Measurements from ENCODE around the gene SCD5. TPM values are rescaled to one million over a fixed set of nuclear protein-coding genes. Genes with fewer than 3 reads are reported as not detected.
A peak's percentile ranks its signal among the peaks of the same experiment; 100 is the strongest.

The SCD5 gene
- total and polyA plus RNA-seq, 2 of the 13 experiments (the other 11 are each of a cell fraction or from before 2014, with no cell fraction given) = not detected

GRCh38 chr4:82753238-82753637, 45.4 kb downstream of the SCD5 start:
- Histone ChIP-seq H3K27ac (ENCODE audit: extremely low read length, insufficient read depth, low read length) (no peak overlapping the region), H3K36me3 (replicated peaks in 1 of 2; ENCODE audit: control insufficient read depth in 1 of 2, insufficient read depth in 2 of 2, low read length in 2 of 2) (no peaks in the 10 kb centered on the region), H3K4me3 (replicated peaks in 1 of 3; ENCODE audit: insufficient read depth in 1 of 3, low read depth in 2 of 3, low read length in 3 of 3) (no peak overlapping the region), H3K4me1 (ENCODE audit: insufficient read depth, low read length) (peaks cover 38% of the 10 kb centered on the region), H3K27me3 (ENCODE audit: control insufficient read depth in 1 of 2, insufficient read depth in 2 of 2, low read length in 2 of 2) (peaks cover 0 to 4% of the 10 kb centered on the region in 2 experiments; a peak in 1 of 5 replicates), H3K79me2 (ENCODE audit: insufficient read depth, low read length) (no peaks in the 10 kb centered on the region), H3K4me2 (ENCODE audit: low read depth, low read length) (no peak overlapping the region), H2AFZ (ENCODE audit: low read length) (no peak overlapping the region), H3K9ac (ENCODE audit: insufficient read depth, low read depth, low read length) (no peak overlapping the region), H3K9me3 (ENCODE audit: low read length) (no peaks in the 10 kb centered on the region), H4K20me1 (ENCODE audit: insufficient read depth, low read length) (no peaks in the 10 kb centered on the region)
- in situ Hi-C loops (cut with HindIII; ENCODE audit: extremely low pct_ligation_motif_present, low pct_unique_long_range_greater_than_20kb) (no loop called here), intact Hi-C loops (cut with micrococcal nuclease; ENCODE audit: unreplicated experiment) (no loop called here)
- POLR2A ChIA-PET = no interaction called here
- FAIRE-seq (no peak), DNase-seq (ENCODE audit: low spot score) (no peak), ATAC-seq (peak; percentile 76)
- CTCF ChIA-PET (ENCODE audit: low intra/inter-chr PET ratio, low total read pairs) = no interaction called here
- BruUV-seq (replicated peaks) = no TSS peak
- WGBS (ENCODE audit: low lambda C conversion rate) = 4% methylated on average over 4 of the region's 4 CpGs
- TF ChIP-seq CHD2 (IDR thresholded peaks at IDR 0.05; ENCODE audit: low read depth, low read length) = no peak
- TF ChIP-seq NFYB (CRISPR knock-in tag; IDR thresholded peaks at IDR 0.05) = peak; percentile 70
- TF ChIP-seq ZNF101 (CRISPR knock-in tag; IDR thresholded peaks at IDR 0.05; ENCODE audit: borderline replicate concordance, low read depth) = no peak
- no peak for TF ChIP-seq POLR2G (IDR thresholded peaks at IDR 0.05; ENCODE audit: low read depth, low read length)
- peak; percentile 72 for TF ChIP-seq SP2 (CRISPR knock-in tag; IDR thresholded peaks at IDR 0.05)
- no peak for TF ChIP-seq ZNF790 (CRISPR knock-in tag; IDR thresholded peaks at IDR 0.05; ENCODE audit: borderline replicate concordance)
- no peak for TF ChIP-seq HIVEP1 (CRISPR knock-in tag; IDR thresholded peaks at IDR 0.05)
- no peak for TF ChIP-seq SAP130 (CRISPR knock-in tag; IDR thresholded peaks at IDR 0.05; ENCODE audit: low read depth)
- TF ChIP-seq, protein P1, sequence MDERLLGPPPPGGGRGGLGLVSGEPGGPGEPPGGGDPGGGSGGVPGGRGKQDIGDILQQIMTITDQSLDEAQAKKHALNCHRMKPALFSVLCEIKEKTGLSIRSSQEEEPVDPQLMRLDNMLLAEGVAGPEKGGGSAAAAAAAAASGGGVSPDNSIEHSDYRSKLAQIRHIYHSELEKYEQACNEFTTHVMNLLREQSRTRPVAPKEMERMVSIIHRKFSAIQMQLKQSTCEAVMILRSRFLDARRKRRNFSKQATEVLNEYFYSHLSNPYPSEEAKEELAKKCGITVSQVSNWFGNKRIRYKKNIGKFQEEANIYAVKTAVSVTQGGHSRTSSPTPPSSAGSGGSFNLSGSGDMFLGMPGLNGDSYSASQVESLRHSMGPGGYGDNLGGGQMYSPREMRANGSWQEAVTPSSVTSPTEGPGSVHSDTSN (CRISPR knock-in tag; IDR thresholded peaks at IDR 0.05) = peak; percentile 72
- peak; percentile 53 for TF ChIP-seq NFYC (CRISPR knock-in tag; IDR thresholded peaks at IDR 0.05)
- TF ChIP-seq ZNF570 (CRISPR knock-in tag; IDR thresholded peaks at IDR 0.05; ENCODE audit: borderline replicate concordance) = no peak
- TF ChIP-seq, protein P2, sequence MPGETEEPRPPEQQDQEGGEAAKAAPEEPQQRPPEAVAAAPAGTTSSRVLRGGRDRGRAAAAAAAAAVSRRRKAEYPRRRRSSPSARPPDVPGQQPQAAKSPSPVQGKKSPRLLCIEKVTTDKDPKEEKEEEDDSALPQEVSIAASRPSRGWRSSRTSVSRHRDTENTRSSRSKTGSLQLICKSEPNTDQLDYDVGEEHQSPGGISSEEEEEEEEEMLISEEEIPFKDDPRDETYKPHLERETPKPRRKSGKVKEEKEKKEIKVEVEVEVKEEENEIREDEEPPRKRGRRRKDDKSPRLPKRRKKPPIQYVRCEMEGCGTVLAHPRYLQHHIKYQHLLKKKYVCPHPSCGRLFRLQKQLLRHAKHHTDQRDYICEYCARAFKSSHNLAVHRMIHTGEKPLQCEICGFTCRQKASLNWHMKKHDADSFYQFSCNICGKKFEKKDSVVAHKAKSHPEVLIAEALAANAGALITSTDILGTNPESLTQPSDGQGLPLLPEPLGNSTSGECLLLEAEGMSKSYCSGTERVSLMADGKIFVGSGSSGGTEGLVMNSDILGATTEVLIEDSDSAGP (CRISPR knock-in tag; IDR thresholded peaks at IDR 0.05; ENCODE audit: borderline replicate concordance) = peak; percentile 78
- TF ChIP-seq, protein P3, sequence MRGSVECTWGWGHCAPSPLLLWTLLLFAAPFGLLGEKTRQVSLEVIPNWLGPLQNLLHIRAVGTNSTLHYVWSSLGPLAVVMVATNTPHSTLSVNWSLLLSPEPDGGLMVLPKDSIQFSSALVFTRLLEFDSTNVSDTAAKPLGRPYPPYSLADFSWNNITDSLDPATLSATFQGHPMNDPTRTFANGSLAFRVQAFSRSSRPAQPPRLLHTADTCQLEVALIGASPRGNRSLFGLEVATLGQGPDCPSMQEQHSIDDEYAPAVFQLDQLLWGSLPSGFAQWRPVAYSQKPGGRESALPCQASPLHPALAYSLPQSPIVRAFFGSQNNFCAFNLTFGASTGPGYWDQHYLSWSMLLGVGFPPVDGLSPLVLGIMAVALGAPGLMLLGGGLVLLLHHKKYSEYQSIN (CRISPR knock-in tag; IDR thresholded peaks at IDR 0.05; ENCODE audit: borderline replicate concordance) = no peak
- TF ChIP-seq ZNF33A (CRISPR knock-in tag; IDR thresholded peaks at IDR 0.05; ENCODE audit: borderline replicate concordance) = no peak
